KMS-11 (cell line): ENCODE results near the gene SEPTIN12.

Source experiments
- H2AFZ ChIP-seq: fragments of 200-600 bp; sonication (generic); 2 replicates; pipeline ENCODE4 v1.6.1; 2016; ENCODE audit warnings: antibody characterized with exemption, mixed run types, low read depth
- H3K27ac ChIP-seq: fragments of 200-600 bp; sonication (generic); 2 replicates; pipeline ENCODE4 v1.6.1; 2016; ENCODE audit warnings: mild to moderate bottlenecking, mixed run types
- H3K27me3 ChIP-seq: fragments of 200-600 bp; sonication (generic); 2 replicates; pipeline ENCODE4 v1.6.1; 2017; ENCODE audit warnings: mild to moderate bottlenecking, low read depth, mixed run types, moderate library complexity; ENCODE audit not compliant: insufficient read depth
- H3K36me3 ChIP-seq: fragments of 200-600 bp; sonication (generic); 2 replicates; pipeline ENCODE4 v1.6.1; 2017; ENCODE audit warnings: mild to moderate bottlenecking, mixed run types; ENCODE audit not compliant: insufficient read depth
- H3K4me1 ChIP-seq: fragments of 200-600 bp; sonication (generic); 2 replicates; pipeline ENCODE4 v1.6.1; 2016; ENCODE audit warnings: mild to moderate bottlenecking, low read depth, mixed run types; ENCODE audit not compliant: poor library complexity, severe bottlenecking
- H3K4me2 ChIP-seq: fragments of 200-600 bp; sonication (generic); 2 replicates; pipeline ENCODE4 v1.7.0; 2016; ENCODE audit warnings: mild to moderate bottlenecking, mixed run types
- H3K4me3 ChIP-seq: fragments of 200-600 bp; sonication (generic); IDR thresholded peaks from 2 replicates; pipeline ENCODE4 v1.6.1; 2017; ENCODE audit warnings: low read depth, low read length, mixed read lengths; ENCODE audit not compliant: insufficient read depth
- H3K79me2 ChIP-seq: fragments of 200-600 bp; sonication (generic); 2 replicates; pipeline ENCODE4 v1.6.1; 2016; ENCODE audit warnings: low read depth, mixed run types; ENCODE audit not compliant: insufficient read depth
- H3K9ac ChIP-seq: fragments of 200-600 bp; sonication (generic); 2 replicates; pipeline ENCODE4 v1.6.1; 2016; ENCODE audit warnings: mild to moderate bottlenecking, mixed run types
- H4K20me1 ChIP-seq: fragments of 200-600 bp; sonication (generic); 2 replicates; pipeline ENCODE4 v1.6.1; 2016; ENCODE audit warnings: mild to moderate bottlenecking, mixed run types; ENCODE audit not compliant: insufficient read depth
- CTCF ChIP-seq: fragments of 200-600 bp; sonication (generic); conservative IDR thresholded peaks from 2 replicates; pipeline ENCODE4 v1.6.1; 2017; ENCODE audit warnings: low read depth, mild to moderate bottlenecking, antibody characterized with exemption, low read length, moderate library complexity, mixed read lengths

Gene SEPTIN12

GRCh38 chr16:4765511-4766474 is 22.4 kb downstream of the SEPTIN12 start:
- no peak overlapping the region; the same call in 1 of the 2 replicates for H3K27ac ChIP-seq

DNA sequence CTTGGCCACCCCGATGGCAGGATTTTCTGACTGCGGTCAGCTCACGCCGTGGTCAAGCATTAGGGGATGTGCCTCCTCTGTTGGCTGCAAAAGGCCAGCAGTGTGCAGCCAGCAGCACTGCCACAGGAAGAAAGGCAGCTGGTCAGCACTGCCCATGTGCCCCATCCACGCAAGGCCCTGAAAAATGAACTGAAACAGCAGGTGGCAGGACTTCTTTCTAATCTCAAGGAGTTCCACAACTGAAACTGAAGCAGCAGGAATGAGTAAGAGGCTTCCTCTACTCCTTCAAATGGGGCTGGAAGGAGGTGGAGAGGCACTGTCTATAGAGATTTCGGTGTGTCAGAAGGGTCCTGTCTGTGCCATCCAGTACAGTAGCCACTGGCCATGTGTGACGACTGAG is 24.4 kb downstream of the SEPTIN12 start:
- Histone ChIP-seq H3K79me2 (0 out of 2 replicates have a peak, but pooled peaks cover 3% of the 10 kb centered on the region), H3K27me3 (no peaks in the 10 kb centered on the region), H2AFZ (no peak overlapping the region), H3K9ac (no peak overlapping the region), H3K36me3 (no peaks in the 10 kb centered on the region), H3K4me2 (no peak overlapping the region; the same call in 1 of the 2 replicates), H3K27ac (no peak overlapping the region), H3K4me3 (no peak overlapping the region), H3K4me1 (peaks cover 18% of the 10 kb centered on the region), H4K20me1 (no peaks in the 10 kb centered on the region)
- no peak for TF ChIP-seq CTCF

More at GRCh38 chr16:4765511-4766474, 22.4 kb downstream of the SEPTIN12 start:
- no peaks in the 10 kb centered on the region for H3K36me3 ChIP-seq
- peak overlapping the region; percentile 97 for H2AFZ ChIP-seq
- 0 out of 2 replicates have a peak, but pooled peaks cover 3% of the 10 kb centered on the region for H3K79me2 ChIP-seq
- H3K4me1 ChIP-seq: peaks cover 18% of the 10 kb centered on the region
- peak overlapping the region; percentile 49 for H3K4me2 ChIP-seq
- no peak overlapping the region for H3K4me3 ChIP-seq
- no peaks in the 10 kb centered on the region for H3K27me3 ChIP-seq
- H4K20me1 ChIP-seq: no peaks in the 10 kb centered on the region
- peak overlapping the region; percentile 80; the same call in 1 of the 2 replicates for H3K9ac ChIP-seq
- no peak for TF ChIP-seq CTCF

- Histone ChIP-seq H3K4me3 (no peak overlapping the region), H3K4me2 (no peak overlapping the region), H3K27ac (no peak overlapping the region), H2AFZ (no peak overlapping the region), H3K27me3 (no peaks in the 10 kb centered on the region), H3K9ac (no peak overlapping the region), H3K4me1 (peaks cover 6% of the 10 kb centered on the region), H3K36me3 (peaks cover 6% of the 10 kb centered on the region; the same call in 1 of the 2 replicates), H4K20me1 (no peaks in the 10 kb centered on the region), H3K79me2 (0 out of 2 replicates have a peak, but pooled peaks cover 3% of the 10 kb centered on the region)
- no peak for TF ChIP-seq CTCF
Observed at GRCh38 chr16:4762205-4762604, 25.9 kb downstream of the SEPTIN12 start.

DNA sequence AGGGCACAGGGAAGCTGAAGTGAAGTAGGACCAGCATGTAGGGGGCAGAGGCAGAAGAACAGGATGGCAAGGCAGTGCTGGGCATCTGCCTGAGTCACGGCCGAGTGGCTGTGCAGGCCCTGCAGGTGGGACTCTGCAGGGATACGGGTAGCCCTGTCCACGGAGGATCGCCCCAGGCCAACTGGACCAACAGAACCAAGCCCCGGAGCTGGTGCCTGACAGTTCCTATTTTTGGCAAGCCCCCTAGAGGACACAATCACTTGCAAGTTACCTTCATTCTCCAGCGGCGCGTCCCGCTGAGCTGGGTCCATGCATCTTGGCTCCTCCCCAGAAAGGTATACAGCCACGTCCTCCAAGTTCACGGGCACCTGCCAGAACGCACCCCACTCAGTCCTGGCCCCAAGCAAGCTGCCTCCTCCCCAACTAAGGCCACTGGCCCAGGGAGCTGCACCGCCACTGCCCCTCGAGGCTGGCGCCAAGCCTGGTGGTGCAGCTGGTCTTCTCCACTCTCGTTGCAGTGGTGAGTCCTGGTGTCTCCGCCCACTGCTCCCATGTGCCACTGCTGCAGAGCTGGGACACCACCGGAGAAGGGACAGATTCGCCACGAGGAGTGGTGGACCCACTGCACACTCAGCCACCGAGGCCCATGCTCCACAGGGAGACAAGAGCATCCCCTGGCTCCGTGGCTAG is 27.8 kb downstream of the SEPTIN12 start:
- H2AFZ ChIP-seq: no peak overlapping the region
- no peak overlapping the region for H3K9ac ChIP-seq
- peaks cover 6% of the 10 kb centered on the region; the same call in 1 of the 2 replicates for H3K36me3 ChIP-seq
- no peak overlapping the region for H3K4me2 ChIP-seq
- H3K79me2 ChIP-seq: no peaks in the 10 kb centered on the region
- H3K4me1 ChIP-seq: no peaks in the 10 kb centered on the region
- no peaks in the 10 kb centered on the region for H4K20me1 ChIP-seq
- no peaks in the 10 kb centered on the region for H3K27me3 ChIP-seq
- TF ChIP-seq CTCF: no peak
- H3K4me3 ChIP-seq: no peak overlapping the region
- H3K27ac ChIP-seq: no peak overlapping the region
